Lung (tissue), 12 donors: ENCODE data around the gene FCRL5. TPM values are rescaled to one million over a fixed set of nuclear protein-coding genes. Genes with fewer than 3 reads are reported as not detected.
"Not testable (repeated sequence)": the region's sequence is repeated elsewhere in the genome, so short reads cannot be mapped to it uniquely, and the experiment has no call there.

Experiments used
- ATAC-seq: fragments of 200-7000 bp; cut with Tn5 transposase; one replicate; pipeline ENCODE4 v1.9.1; 2020; ENCODE audit warnings: moderate number of reproducible peaks; ENCODE audit not compliant: insufficient read depth, low FRiP score
- DNase-seq, 3 donors: peaks; one replicate each; pipeline ENCODE4 v3.0.0-alpha.2; 2013 to 2017
- H3K27ac ChIP-seq, 2 donors: one replicate each; pipeline ENCODE4 v1.5.1; 2013; ENCODE audit warnings: mild to moderate bottlenecking in 2 of 2, moderate library complexity in 2 of 2, control low read depth in 1 of 2, inconsistent platforms in 1 of 2, low read depth in 1 of 2, low read length in 1 of 2
- H3K27me3 ChIP-seq, 3 donors: one replicate each; pipeline ENCODE4 v1.5.1; 2013; ENCODE audit warnings: low read length in 2 of 3; ENCODE audit not compliant: control insufficient read depth in 3 of 3, insufficient read depth in 3 of 3
- H3K36me3 ChIP-seq, 4 donors: one replicate each; pipeline ENCODE4 v1.5.1; 2013; ENCODE audit warnings: low read length in 4 of 4, mild to moderate bottlenecking in 1 of 4, moderate library complexity in 1 of 4; ENCODE audit not compliant: control insufficient read depth in 4 of 4, insufficient read depth in 4 of 4
- H3K4me1 ChIP-seq, 5 donors: one replicate each; pipeline ENCODE4 v1.5.1; 2013; ENCODE audit warnings: low read length in 5 of 5, mild to moderate bottlenecking in 2 of 5, moderate library complexity in 1 of 5; ENCODE audit not compliant: control insufficient read depth in 5 of 5, insufficient read depth in 5 of 5
- H3K4me3 ChIP-seq: one replicate; pipeline ENCODE4 v1.5.1; 2013; ENCODE audit warnings: mild to moderate bottlenecking, control low read depth, moderate library complexity
- H3K9ac ChIP-seq, 2 donors: one replicate each; pipeline ENCODE4 v1.5.1; 2013; ENCODE audit warnings: low read length in 2 of 2, control low read depth in 1 of 2; ENCODE audit not compliant: insufficient read depth in 1 of 2
- H3K9me3 ChIP-seq, 4 donors: one replicate each; pipeline ENCODE4 v1.5.1; 2013; ENCODE audit warnings: low read length in 3 of 4, mild to moderate bottlenecking in 1 of 4, moderate library complexity in 1 of 4; ENCODE audit not compliant: control insufficient read depth in 4 of 4, insufficient read depth in 3 of 4
- WGBS, 2 donors: extraction: QIAGEN DNeasy Blood & Tissue Kit; methylation state at CpG; one replicate each; pipeline ENCODE4 v1.1.7; 2013; 5-methylcytosine and 5-hydroxymethylcytosine counted together
- polyA plus RNA-seq, 2 donors: library from polyadenylated mRNA; stranded (reverse); fragments of 200-250 nt; gene quantifications; one replicate each; pipeline ENCODE4 v1.2.1, GENCODE V29; 2013
- total RNA-seq, 2 donors: library from RNA; depleted of rRNA in 1 of 2; stranded (reverse); fragments of >200 nt in 1 of 2; gene quantifications; one replicate each; pipeline ENCODE4 v1.2.1, GENCODE V29; 2014 to 2021
- TF ChIP-seq, protein P1 (sequence below): IDR thresholded peaks from 2 replicates; pipeline ENCODE4 v1.5.1; 2012; ENCODE audit warnings: mild to moderate bottlenecking; ENCODE audit errors: control extremely low read depth, extremely low read depth
- donor health status: control.
- donor health status: control.
- donor health status: Bipolar disorder and iron deficiency.
- donor health status: healthy.
- donor health status: DM: yes; HTN: yes; CAD: no.

FCRL5 gene
- total and polyA plus RNA-seq, 4 donors, result 0.26 to 5.9 (median 1.6) TPM

DNA sequence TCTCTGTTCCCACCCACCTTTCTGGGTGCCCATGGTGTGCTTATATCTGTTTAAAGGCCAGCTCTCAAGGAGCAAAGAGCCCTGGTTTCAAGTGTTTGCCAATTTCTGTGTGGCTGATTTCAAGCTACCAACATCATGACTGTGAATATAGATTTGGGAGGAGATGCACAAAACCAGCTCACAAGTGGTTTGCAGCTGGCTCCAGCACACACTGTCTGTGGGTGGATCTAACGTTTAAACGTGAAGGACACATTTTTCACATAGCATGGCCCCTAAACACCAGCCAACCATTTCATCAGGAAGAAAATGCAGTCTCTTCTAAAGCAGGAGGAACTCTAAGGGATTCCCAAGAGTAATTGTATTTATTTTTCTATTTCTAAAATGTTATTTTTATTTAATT is 65.2 kb downstream of the FCRL5 start:
- Histone ChIP-seq H3K9me3 (no peaks in the 10 kb centered on the region), H3K9ac (no peak overlapping the region), H3K27ac (no peak overlapping the region), H3K4me1 (peaks cover 0 to 4% (median 0%) of the 10 kb centered on the region in 5 donors), H3K27me3 (no peaks in the 10 kb centered on the region), H3K4me3 (no peak overlapping the region), H3K36me3 (no peaks in the 10 kb centered on the region)
- no peak for DNase-seq
- ATAC-seq, result no peak
- WGBS, 2 donors, result 8 to 15% methylated on average over 2 of the region's 2 CpGs
- TF ChIP-seq, protein P1, sequence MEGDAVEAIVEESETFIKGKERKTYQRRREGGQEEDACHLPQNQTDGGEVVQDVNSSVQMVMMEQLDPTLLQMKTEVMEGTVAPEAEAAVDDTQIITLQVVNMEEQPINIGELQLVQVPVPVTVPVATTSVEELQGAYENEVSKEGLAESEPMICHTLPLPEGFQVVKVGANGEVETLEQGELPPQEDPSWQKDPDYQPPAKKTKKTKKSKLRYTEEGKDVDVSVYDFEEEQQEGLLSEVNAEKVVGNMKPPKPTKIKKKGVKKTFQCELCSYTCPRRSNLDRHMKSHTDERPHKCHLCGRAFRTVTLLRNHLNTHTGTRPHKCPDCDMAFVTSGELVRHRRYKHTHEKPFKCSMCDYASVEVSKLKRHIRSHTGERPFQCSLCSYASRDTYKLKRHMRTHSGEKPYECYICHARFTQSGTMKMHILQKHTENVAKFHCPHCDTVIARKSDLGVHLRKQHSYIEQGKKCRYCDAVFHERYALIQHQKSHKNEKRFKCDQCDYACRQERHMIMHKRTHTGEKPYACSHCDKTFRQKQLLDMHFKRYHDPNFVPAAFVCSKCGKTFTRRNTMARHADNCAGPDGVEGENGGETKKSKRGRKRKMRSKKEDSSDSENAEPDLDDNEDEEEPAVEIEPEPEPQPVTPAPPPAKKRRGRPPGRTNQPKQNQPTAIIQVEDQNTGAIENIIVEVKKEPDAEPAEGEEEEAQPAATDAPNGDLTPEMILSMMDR, result no peak

DNA sequence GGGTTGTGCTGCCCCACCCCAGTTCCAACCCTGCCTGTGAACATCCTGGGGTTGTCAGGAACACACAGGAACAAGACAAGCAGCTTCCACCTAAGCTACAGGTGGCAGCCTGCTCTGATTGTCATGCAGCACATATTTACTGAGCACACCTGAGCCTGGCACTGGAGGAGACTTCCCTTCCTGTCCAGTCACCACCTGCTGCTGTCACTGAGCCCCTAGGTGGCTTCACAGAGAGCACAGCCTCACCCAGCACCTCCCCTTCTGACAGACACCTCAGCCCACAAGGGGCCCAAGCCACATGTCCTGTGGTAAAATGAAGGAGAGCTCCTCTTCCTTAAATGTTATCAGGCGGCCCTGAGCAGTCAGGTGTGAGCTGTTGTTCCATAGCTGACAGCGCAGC is 65.9 kb downstream of the FCRL5 start:
- not testable (repeated sequence) for H3K36me3 ChIP-seq, H3K27ac ChIP-seq, H3K4me1 ChIP-seq, H3K27me3 ChIP-seq, ATAC-seq, H3K9me3 ChIP-seq, DNase-seq, H3K4me3 ChIP-seq, H3K9ac ChIP-seq
- WGBS, 2 donors, result 74 to 85% methylated on average over 2 of the region's 2 CpGs

- H3K36me3 ChIP-seq, result no peaks in the 10 kb centered on the region
- H3K9ac ChIP-seq, result no peak overlapping the region
- no peak overlapping the region for H3K4me3 ChIP-seq
- TF ChIP-seq, protein P1, result no peak
- no peaks in the 10 kb centered on the region for H3K9me3 ChIP-seq
- DNase-seq, result no peak
- no peaks in the 10 kb centered on the region for H3K27me3 ChIP-seq
- no peak overlapping the region for H3K27ac ChIP-seq
- ATAC-seq, result no peak
- H3K4me1 ChIP-seq, result peaks cover 0 to 4% (median 0%) of the 10 kb centered on the region in 5 donors
- 86 to 93% methylated on average over 3 of the region's 3 CpGs for WGBS, 2 donors
These were observed 66.5 kb downstream of the FCRL5 start for GRCh38 chr1:157485793-157486192.

- Histone ChIP-seq H3K4me3 (no peak overlapping the region), H3K4me1 (peaks cover 0 to 4% (median 0%) of the 10 kb centered on the region in 5 donors), H3K36me3 (no peaks in the 10 kb centered on the region), H3K9me3 (no peaks in the 10 kb centered on the region), H3K27ac (no peak overlapping the region), H3K9ac (no peak overlapping the region), H3K27me3 (no peaks in the 10 kb centered on the region)
- TF ChIP-seq, protein P1, result no peak
- DNase-seq (no peak), ATAC-seq (no peak)
These were observed 67.7 kb downstream of the FCRL5 start for GRCh38 chr1:157484573-157484972.
